NCI-H128 (cell line): Measurements from ENCODE around the gene SRCIN1.
"Not testable (repeated sequence)": the region's sequence is repeated elsewhere in the genome, so short reads cannot be mapped to it uniquely, and the experiment has no call there.

Source experiments
- DNase-seq: peaks from one replicate; lab custom pipeline; 2025; ENCODE audit not compliant: unreplicated experiment; lab: John Stamatoyannopoulos, UW

SRCIN1 gene

GRCh38 chr17:38485681-38486298 is 120.0 kb downstream of the SRCIN1 start:
- DNase-seq = not testable (repeated sequence)

GRCh38 chr17:38485146-38485468 is 120.6 kb downstream of the SRCIN1 start:
- DNase-seq = no peak

GRCh38 chr17:38484242-38485145 is 121.3 kb downstream of the SRCIN1 start:
- DNase-seq = peak; percentile 42

GRCh38 chr17:38482700-38483043 is 123.1 kb downstream of the SRCIN1 start:
- DNase-seq = not testable (repeated sequence)

GRCh38 chr17:38482039-38482699 is 123.6 kb downstream of the SRCIN1 start:
- DNase-seq = not testable (repeated sequence)
